Measurements from ENCODE around the gene MAPRE3.

The MAPRE3 gene

GRCh38 chr2:26948800-26949199 is 21.6 kb upstream of the MAPRE3 start:
- DNase-seq = no peak

GRCh38 chr2:26950246-26950645 is 20.2 kb upstream of the MAPRE3 start:
- no peak for DNase-seq

GRCh38 chr2:26951236-26951635 is 19.2 kb upstream of the MAPRE3 start:
- no peak for DNase-seq

- DNase-seq = no peak
These were observed 18.1 kb upstream of the MAPRE3 start for GRCh38 chr2:26952374-26952773.

- no peak for DNase-seq
These were observed 16.3 kb upstream of the MAPRE3 start for GRCh38 chr2:26954135-26954534.

- DNase-seq = no peak
These were observed 13.4 kb upstream of the MAPRE3 start for GRCh38 chr2:26957041-26957440.

- no peak for DNase-seq
These were observed 12.9 kb upstream of the MAPRE3 start for GRCh38 chr2:26957534-26957933.

- DNase-seq = no peak
These were observed 11.1 kb upstream of the MAPRE3 start for GRCh38 chr2:26959331-26959730.

GRCh38 chr2:26964446-26965130 is 5.8 kb upstream of the MAPRE3 start:
- no peak for DNase-seq

GRCh38 chr2:26968001-26968400 is 2.4 kb upstream of the MAPRE3 start:
- DNase-seq = no peak

- DNase-seq = no peak
These were observed 1.2 kb upstream of the MAPRE3 start for GRCh38 chr2:26969077-26969844.

GRCh38 chr2:26970928-26971627 is 641 bp downstream of the MAPRE3 start:
- peak in 6 of 51 donors; percentile 30 to 54 (median 39) for DNase-seq

GRCh38 chr2:26971911-26972786 is 1.7 kb downstream of the MAPRE3 start:
- DNase-seq = no peak

GRCh38 chr2:26974352-26974751 is 3.9 kb downstream of the MAPRE3 start:
- DNase-seq = no peak

- no peak for DNase-seq
These were observed 4.7 kb downstream of the MAPRE3 start for GRCh38 chr2:26975102-26975501.

GRCh38 chr2:26975656-26976055 is 5.2 kb downstream of the MAPRE3 start:
- DNase-seq = no peak

- no peak for DNase-seq
These were observed 5.8 kb downstream of the MAPRE3 start for GRCh38 chr2:26976237-26976636.

- no peak for DNase-seq
These were observed 6.6 kb downstream of the MAPRE3 start for GRCh38 chr2:26977012-26977411.

GRCh38 chr2:26978061-26978596 is 7.7 kb downstream of the MAPRE3 start:
- DNase-seq = no peak

GRCh38 chr2:26979741-26980140 is 9.3 kb downstream of the MAPRE3 start:
- no peak for DNase-seq

GRCh38 chr2:26980971-26981370 is 10.5 kb downstream of the MAPRE3 start:
- peak in 1 of 51 donors; percentile 23 for DNase-seq

Measured in hypothalamus (tissue), 51 donors.